HFFc6 (cell line): ENCODE data around the gene IFI44L. TPM values are rescaled to one million over a fixed set of nuclear protein-coding genes. Genes with fewer than 3 reads are reported as not detected.

Source experiments
- DNase-seq: peaks from one replicate; pipeline ENCODE4 v3.0.0-alpha.2; 2018
- H3K27ac Mint-ChIP-seq: 2 replicates; pipeline ENCODE4 v1.8.0; 2020; ENCODE audit warnings: mild to moderate bottlenecking, mixed read lengths
- H3K27me3 Mint-ChIP-seq: 2 replicates; pipeline ENCODE4 v1.8.0; 2021; ENCODE audit warnings: mild to moderate bottlenecking, moderate library complexity, mixed read lengths; ENCODE audit not compliant: insufficient read depth
- H3K36me3 Mint-ChIP-seq: 2 replicates; pipeline ENCODE4 v1.8.0; 2021; ENCODE audit warnings: low read depth, mixed read lengths
- H3K4me1 Mint-ChIP-seq: 2 replicates; pipeline ENCODE4 v1.8.0; 2020; ENCODE audit warnings: low read depth, mixed read lengths
- H3K4me3 Mint-ChIP-seq: 2 replicates; pipeline ENCODE4 v1.8.0; 2020; ENCODE audit warnings: mild to moderate bottlenecking, moderate library complexity, mixed read lengths
- H3K9me3 Mint-ChIP-seq: 2 replicates; pipeline ENCODE4 v1.8.0; 2020; ENCODE audit warnings: mild to moderate bottlenecking, mixed read lengths
- long read RNA-seq: library from polyadenylated mRNA; unstranded; transcript quantifications from one replicate; pipeline ENCODE4 v2.0.0, GENCODE V29; 2019
- total RNA-seq, 6 experiments: library from RNA; stranded (reverse); fragmentation: NEBNext Ultra II Directional; extraction: Animal tissue kit (Norgen Biotek cat#: 25700); gene quantifications; 2 replicates in 1 of 6; 3 replicates in 5 of 6; pipeline ENCODE4 v1.2.3, GENCODE V29; 2021
- TF ChIP-seq, protein P1 (sequence below): fragments of 200-600 bp; sonication (generic); IDR thresholded peaks from 2 replicates; pipeline ENCODE4 v1.5.0; 2021; ENCODE audit warnings: antibody characterized with exemption, mild to moderate bottlenecking

Gene IFI44L
- under 1 TPM; 0.18 to 0.52 (median 0.34) TPM for total RNA-seq
- long read RNA-seq: 0 reads

- H3K27me3 Mint-ChIP-seq: 0 out of 2 replicates have a peak, but pooled peaks cover 1% of the 10 kb centered on the region
- H3K27ac Mint-ChIP-seq: peak within 1 kb of the TSS; percentile 85
- no peaks in the 10 kb centered on the region for H3K36me3 Mint-ChIP-seq
- no peaks in the 10 kb centered on the region for H3K9me3 Mint-ChIP-seq
- DNase-seq: peak; percentile 64
- TF ChIP-seq, protein P1, sequence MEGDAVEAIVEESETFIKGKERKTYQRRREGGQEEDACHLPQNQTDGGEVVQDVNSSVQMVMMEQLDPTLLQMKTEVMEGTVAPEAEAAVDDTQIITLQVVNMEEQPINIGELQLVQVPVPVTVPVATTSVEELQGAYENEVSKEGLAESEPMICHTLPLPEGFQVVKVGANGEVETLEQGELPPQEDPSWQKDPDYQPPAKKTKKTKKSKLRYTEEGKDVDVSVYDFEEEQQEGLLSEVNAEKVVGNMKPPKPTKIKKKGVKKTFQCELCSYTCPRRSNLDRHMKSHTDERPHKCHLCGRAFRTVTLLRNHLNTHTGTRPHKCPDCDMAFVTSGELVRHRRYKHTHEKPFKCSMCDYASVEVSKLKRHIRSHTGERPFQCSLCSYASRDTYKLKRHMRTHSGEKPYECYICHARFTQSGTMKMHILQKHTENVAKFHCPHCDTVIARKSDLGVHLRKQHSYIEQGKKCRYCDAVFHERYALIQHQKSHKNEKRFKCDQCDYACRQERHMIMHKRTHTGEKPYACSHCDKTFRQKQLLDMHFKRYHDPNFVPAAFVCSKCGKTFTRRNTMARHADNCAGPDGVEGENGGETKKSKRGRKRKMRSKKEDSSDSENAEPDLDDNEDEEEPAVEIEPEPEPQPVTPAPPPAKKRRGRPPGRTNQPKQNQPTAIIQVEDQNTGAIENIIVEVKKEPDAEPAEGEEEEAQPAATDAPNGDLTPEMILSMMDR: no peak
- H3K4me1 Mint-ChIP-seq: peaks cover 39% of the 10 kb centered on the region
- peak within 1 kb of the TSS; percentile 84 for H3K4me3 Mint-ChIP-seq
These were observed at the start of gene IFI44L for GRCh38 chr1:78619803-78620579. TSS of gene IFI44L (plus strand) at chr1:78620448. CDS start at chr1:78627916, 7,468 bp downstream.

DNA sequence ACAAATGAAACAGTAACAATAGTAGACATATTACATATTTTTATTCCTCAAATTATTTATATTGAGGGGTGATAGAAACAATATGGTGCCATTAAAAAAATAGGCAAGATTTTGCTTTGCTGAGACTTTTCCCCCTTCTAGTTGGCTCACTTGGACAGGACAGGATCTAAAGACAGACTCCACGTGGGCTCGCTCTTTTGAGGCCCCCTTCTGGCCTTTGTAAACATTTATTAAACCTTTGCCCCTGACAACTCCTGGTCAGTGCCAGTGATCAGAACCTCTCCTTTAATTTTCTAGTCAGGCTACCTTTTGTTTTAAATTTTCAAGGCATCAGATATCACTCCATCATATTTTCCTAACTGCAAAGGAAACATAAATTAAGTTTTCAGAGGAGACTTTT lies 49.7 kb upstream of the IFI44L start:
- Mint-ChIP-seq H3K27me3 (no peaks in the 10 kb centered on the region), H3K27ac (no peak overlapping the region), H3K4me3 (no peak overlapping the region), H3K4me1 (peaks cover 4% of the 10 kb centered on the region; the same call in 1 of the 2 replicates), H3K36me3 (no peaks in the 10 kb centered on the region), H3K9me3 (no peaks in the 10 kb centered on the region)
- no peak for DNase-seq
- TF ChIP-seq, protein P1: peak; percentile 30; the same call in 1 of the 2 replicates

DNA sequence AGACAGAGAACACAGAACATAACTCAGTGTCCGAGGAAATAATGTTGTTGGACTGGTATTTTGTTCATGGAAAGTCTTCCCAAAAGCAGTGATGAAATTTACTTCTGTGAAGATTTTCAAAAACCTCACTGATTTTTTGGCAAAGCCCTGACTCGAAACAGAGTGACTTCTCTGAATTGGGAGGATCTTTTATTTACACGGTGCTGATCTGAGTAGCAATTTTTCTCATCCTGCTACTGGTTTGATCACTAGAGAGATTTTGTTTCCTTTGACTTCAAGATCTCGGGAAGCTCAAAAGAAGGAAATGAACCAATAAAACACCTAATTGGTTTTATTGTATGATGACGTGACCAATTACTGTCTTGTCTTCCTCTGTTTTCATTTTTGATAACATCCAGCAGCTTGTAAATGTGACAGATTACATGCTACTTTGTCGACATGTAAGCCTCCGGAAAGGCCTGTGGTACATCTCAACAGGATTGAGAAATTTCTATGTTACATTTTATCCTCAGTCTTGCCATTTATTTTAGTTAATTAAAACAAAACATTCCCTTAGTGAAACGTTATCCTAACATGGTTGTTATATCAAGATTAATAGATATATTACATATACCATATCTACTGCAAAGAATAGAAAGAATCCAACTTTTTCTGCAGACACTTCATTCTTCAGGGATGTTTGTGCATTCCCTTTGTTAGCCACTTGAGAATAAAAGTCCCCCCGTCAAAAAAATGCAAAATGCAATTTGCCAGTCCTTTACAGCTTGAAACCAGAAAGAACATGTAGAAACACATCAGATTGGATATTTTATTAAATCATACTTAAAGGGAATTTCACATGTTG lies 42.8 kb upstream of the IFI44L start:
- DNase-seq: no peak
- H3K36me3 Mint-ChIP-seq: no peaks in the 10 kb centered on the region
- H3K27ac Mint-ChIP-seq: no peak overlapping the region
- H3K9me3 Mint-ChIP-seq: no peaks in the 10 kb centered on the region
- no peak overlapping the region for H3K4me3 Mint-ChIP-seq
- TF ChIP-seq, protein P1: no peak
- no peaks in the 10 kb centered on the region for H3K4me1 Mint-ChIP-seq
- H3K27me3 Mint-ChIP-seq: no peaks in the 10 kb centered on the region

GRCh38 chr1:78586572-78586971 lies 33.7 kb upstream of the IFI44L start:
- H3K4me3 Mint-ChIP-seq: peak overlapping the region; percentile 16; the same call in 1 of the 2 replicates
- TF ChIP-seq, protein P1: no peak
- no peaks in the 10 kb centered on the region for H3K36me3 Mint-ChIP-seq
- H3K9me3 Mint-ChIP-seq: no peaks in the 10 kb centered on the region
- H3K27ac Mint-ChIP-seq: no peak overlapping the region
- peak; percentile 43 for DNase-seq
- H3K27me3 Mint-ChIP-seq: no peaks in the 10 kb centered on the region
- H3K4me1 Mint-ChIP-seq: peaks cover 25% of the 10 kb centered on the region

GRCh38 chr1:78587211-78587610 lies 33.0 kb upstream of the IFI44L start:
- no peak for DNase-seq
- TF ChIP-seq, protein P1: no peak
- no peaks in the 10 kb centered on the region for H3K36me3 Mint-ChIP-seq
- H3K27me3 Mint-ChIP-seq: no peaks in the 10 kb centered on the region
- H3K27ac Mint-ChIP-seq: no peak overlapping the region
- peaks cover 25% of the 10 kb centered on the region for H3K4me1 Mint-ChIP-seq
- no peak overlapping the region for H3K4me3 Mint-ChIP-seq
- H3K9me3 Mint-ChIP-seq: no peaks in the 10 kb centered on the region
